Measurements from ENCODE around the gene FERMT1.
"Not testable (repeated sequence)": the region's sequence is repeated elsewhere in the genome, so short reads cannot be mapped to it uniquely, and the experiment has no call there.

The FERMT1 gene

GRCh38 chr20:6116758-6117157 is 6.1 kb downstream of the FERMT1 start:
- H3K36me3 ChIP-seq (ENCODE audit: insufficient read depth, insufficient read length, low read length): peaks cover 17% of the 10 kb centered on the region
- no peak overlapping the region for H3K4me3 ChIP-seq (ENCODE audit: insufficient read length, low read depth)
- TF ChIP-seq SUZ12 (IDR thresholded peaks at IDR 0.05; ENCODE audit: extremely low read depth, insufficient read depth, insufficient read length) (no peak), ZNF274 (IDR thresholded peaks at IDR 0.05; ENCODE audit: low read depth, low read length) (no peak), YY1 (IDR thresholded peaks at IDR 0.05; ENCODE audit: insufficient read depth, insufficient read length) (no peak)
- H3K9ac ChIP-seq (ENCODE audit: insufficient read length, low read depth): no peak overlapping the region
- peaks cover 27% of the 10 kb centered on the region for H3K9me3 ChIP-seq (ENCODE audit: insufficient read depth, low read length)
- no peak for DNase-seq (ENCODE audit: low read depth, low spot score)
- no peaks in the 10 kb centered on the region for H3K4me1 ChIP-seq (ENCODE audit: insufficient read depth, insufficient read length)
- peaks cover 6% of the 10 kb centered on the region for H3K27me3 ChIP-seq (ENCODE audit: insufficient read depth, insufficient read length)

- no peak for DNase-seq (ENCODE audit: low read depth, low spot score)
- H3K9me3 ChIP-seq (ENCODE audit: insufficient read depth, low read length): peaks cover 27% of the 10 kb centered on the region
These were observed 7.5 kb downstream of the FERMT1 start for GRCh38 chr20:6115221-6115895.

GRCh38 chr20:6114696-6115095 is 8.1 kb downstream of the FERMT1 start:
- Histone ChIP-seq H3K9me3 (ENCODE audit: insufficient read depth, low read length) (peaks cover 27% of the 10 kb centered on the region), H3K4me1 (ENCODE audit: insufficient read depth, insufficient read length) (no peaks in the 10 kb centered on the region), H3K27me3 (ENCODE audit: insufficient read depth, insufficient read length) (no peaks in the 10 kb centered on the region), H3K9ac (ENCODE audit: insufficient read length, low read depth) (no peak overlapping the region), H3K36me3 (ENCODE audit: insufficient read depth, insufficient read length, low read length) (peaks cover 20% of the 10 kb centered on the region), H3K4me3 (ENCODE audit: insufficient read length, low read depth) (no peak overlapping the region)
- TF ChIP-seq YY1 (IDR thresholded peaks at IDR 0.05; ENCODE audit: insufficient read depth, insufficient read length): no peak
- TF ChIP-seq SUZ12 (IDR thresholded peaks at IDR 0.05; ENCODE audit: extremely low read depth, insufficient read depth, insufficient read length): no peak
- DNase-seq (ENCODE audit: low read depth, low spot score): no peak

More at GRCh38 chr20:6115221-6115895, 7.5 kb downstream of the FERMT1 start:
- TF ChIP-seq YY1 (IDR thresholded peaks at IDR 0.05; ENCODE audit: insufficient read depth, insufficient read length): no peak
- TF ChIP-seq SUZ12 (IDR thresholded peaks at IDR 0.05; ENCODE audit: extremely low read depth, insufficient read depth, insufficient read length): no peak
- no peak for TF ChIP-seq ZNF274 (IDR thresholded peaks at IDR 0.05; ENCODE audit: low read depth, low read length)
- H3K36me3 ChIP-seq (ENCODE audit: insufficient read depth, insufficient read length, low read length): peaks cover 17% of the 10 kb centered on the region
- H3K27me3 ChIP-seq (ENCODE audit: insufficient read depth, insufficient read length): no peaks in the 10 kb centered on the region
- H3K4me1 ChIP-seq (ENCODE audit: insufficient read depth, insufficient read length): no peaks in the 10 kb centered on the region
- H3K4me3 ChIP-seq (ENCODE audit: insufficient read length, low read depth): no peak overlapping the region
- H3K9ac ChIP-seq (ENCODE audit: insufficient read length, low read depth): no peak overlapping the region

- H3K9ac ChIP-seq (ENCODE audit: insufficient read length, low read depth): no peak overlapping the region
- no peaks in the 10 kb centered on the region for H3K27me3 ChIP-seq (ENCODE audit: insufficient read depth, insufficient read length)
- no peak for DNase-seq (ENCODE audit: low read depth, low spot score)
- peaks cover 20% of the 10 kb centered on the region for H3K36me3 ChIP-seq (ENCODE audit: insufficient read depth, insufficient read length, low read length)
- TF ChIP-seq YY1 (IDR thresholded peaks at IDR 0.05; ENCODE audit: insufficient read depth, insufficient read length) (no peak), SUZ12 (IDR thresholded peaks at IDR 0.05; ENCODE audit: extremely low read depth, insufficient read depth, insufficient read length) (no peak), ZNF274 (IDR thresholded peaks at IDR 0.05; ENCODE audit: low read depth, low read length) (no peak)
- peaks cover 27% of the 10 kb centered on the region for H3K9me3 ChIP-seq (ENCODE audit: insufficient read depth, low read length)
- no peaks in the 10 kb centered on the region for H3K4me1 ChIP-seq (ENCODE audit: insufficient read depth, insufficient read length)
- H3K4me3 ChIP-seq (ENCODE audit: insufficient read length, low read depth): no peak overlapping the region
These were observed 8.9 kb downstream of the FERMT1 start for GRCh38 chr20:6113951-6114350.

- not testable (repeated sequence) for H3K9ac ChIP-seq (ENCODE audit: insufficient read length, low read depth); H3K27me3 ChIP-seq (ENCODE audit: insufficient read depth, insufficient read length); H3K4me3 ChIP-seq (ENCODE audit: insufficient read length, low read depth); H3K4me1 ChIP-seq (ENCODE audit: insufficient read depth, insufficient read length); DNase-seq (ENCODE audit: low read depth, low spot score)
- Histone ChIP-seq H3K36me3 (ENCODE audit: insufficient read depth, insufficient read length, low read length) (peaks cover 20% of the 10 kb centered on the region), H3K9me3 (ENCODE audit: insufficient read depth, low read length) (peaks cover 27% of the 10 kb centered on the region)
These were observed 9.9 kb downstream of the FERMT1 start for GRCh38 chr20:6112965-6113364.

- H3K36me3 ChIP-seq (ENCODE audit: insufficient read depth, insufficient read length, low read length): peaks cover 11% of the 10 kb centered on the region
- no peak for DNase-seq (ENCODE audit: low read depth, low spot score)
These were observed 14.5 kb downstream of the FERMT1 start for GRCh38 chr20:6108330-6108729.

GRCh38 chr20:6104493-6105188 is 18.2 kb downstream of the FERMT1 start:
- H3K36me3 ChIP-seq (ENCODE audit: insufficient read depth, insufficient read length, low read length): peaks cover 7% of the 10 kb centered on the region
- TF ChIP-seq ZNF274 (IDR thresholded peaks at IDR 0.05; ENCODE audit: low read depth, low read length) (no peak), SUZ12 (IDR thresholded peaks at IDR 0.05; ENCODE audit: extremely low read depth, insufficient read depth, insufficient read length) (no peak)
- no peak overlapping the region for H3K9ac ChIP-seq (ENCODE audit: insufficient read length, low read depth)
- no peaks in the 10 kb centered on the region for H3K27me3 ChIP-seq (ENCODE audit: insufficient read depth, insufficient read length)
- DNase-seq (ENCODE audit: low read depth, low spot score): no peak
- peaks cover 5% of the 10 kb centered on the region for H3K4me1 ChIP-seq (ENCODE audit: insufficient read depth, insufficient read length)
- no peaks in the 10 kb centered on the region for H3K9me3 ChIP-seq (ENCODE audit: insufficient read depth, low read length)
- no peak overlapping the region for H3K4me3 ChIP-seq (ENCODE audit: insufficient read length, low read depth)

More at GRCh38 chr20:6108330-6108729, 14.5 kb downstream of the FERMT1 start:
- Histone ChIP-seq H3K27me3 (ENCODE audit: insufficient read depth, insufficient read length) (no peaks in the 10 kb centered on the region), H3K9ac (ENCODE audit: insufficient read length, low read depth) (no peak overlapping the region), H3K4me1 (ENCODE audit: insufficient read depth, insufficient read length) (peaks cover 5% of the 10 kb centered on the region), H3K4me3 (ENCODE audit: insufficient read length, low read depth) (no peak overlapping the region), H3K9me3 (ENCODE audit: insufficient read depth, low read length) (peaks cover 8% of the 10 kb centered on the region)
- no peak for TF ChIP-seq YY1 (IDR thresholded peaks at IDR 0.05; ENCODE audit: insufficient read depth, insufficient read length)
